Mononuclear cell (primary cell): ENCODE results near the gene ATXN1L. TPM values are rescaled to one million over a fixed set of nuclear protein-coding genes. Genes with fewer than 3 reads are reported as not detected.
"Not testable (repeated sequence)": the region's sequence is repeated elsewhere in the genome, so short reads cannot be mapped to it uniquely, and the experiment has no call there.

Source experiments
- H3K27me3 ChIP-seq: 2 replicates; pipeline ENCODE4 v1.6.0; 2011; ENCODE audit warnings: low read length, control low read depth; ENCODE audit not compliant: insufficient read depth
- H3K4me1 ChIP-seq: 2 replicates; pipeline ENCODE4 v1.5.1; 2011; ENCODE audit warnings: mild to moderate bottlenecking, low read length, control low read depth; ENCODE audit not compliant: insufficient read depth
- H3K4me3 ChIP-seq: 2 replicates; pipeline ENCODE4 v1.5.1; 2011; ENCODE audit warnings: mild to moderate bottlenecking, low read length, moderate library complexity
- H3K9me3 ChIP-seq: 2 replicates; pipeline ENCODE4 v1.5.1; 2011; ENCODE audit warnings: low read depth, mild to moderate bottlenecking, control low read depth, low read length
- total RNA-seq: library from RNA; depleted of rRNA; stranded (reverse); fragments of >200 nt; gene quantifications from one replicate; pipeline ENCODE4 v1.2.3, GENCODE V29; 2012

ATXN1L gene, protein sequence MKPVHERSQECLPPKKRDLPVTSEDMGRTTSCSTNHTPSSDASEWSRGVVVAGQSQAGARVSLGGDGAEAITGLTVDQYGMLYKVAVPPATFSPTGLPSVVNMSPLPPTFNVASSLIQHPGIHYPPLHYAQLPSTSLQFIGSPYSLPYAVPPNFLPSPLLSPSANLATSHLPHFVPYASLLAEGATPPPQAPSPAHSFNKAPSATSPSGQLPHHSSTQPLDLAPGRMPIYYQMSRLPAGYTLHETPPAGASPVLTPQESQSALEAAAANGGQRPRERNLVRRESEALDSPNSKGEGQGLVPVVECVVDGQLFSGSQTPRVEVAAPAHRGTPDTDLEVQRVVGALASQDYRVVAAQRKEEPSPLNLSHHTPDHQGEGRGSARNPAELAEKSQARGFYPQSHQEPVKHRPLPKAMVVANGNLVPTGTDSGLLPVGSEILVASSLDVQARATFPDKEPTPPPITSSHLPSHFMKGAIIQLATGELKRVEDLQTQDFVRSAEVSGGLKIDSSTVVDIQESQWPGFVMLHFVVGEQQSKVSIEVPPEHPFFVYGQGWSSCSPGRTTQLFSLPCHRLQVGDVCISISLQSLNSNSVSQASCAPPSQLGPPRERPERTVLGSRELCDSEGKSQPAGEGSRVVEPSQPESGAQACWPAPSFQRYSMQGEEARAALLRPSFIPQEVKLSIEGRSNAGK
- total RNA-seq = 41.0 TPM

DNA sequence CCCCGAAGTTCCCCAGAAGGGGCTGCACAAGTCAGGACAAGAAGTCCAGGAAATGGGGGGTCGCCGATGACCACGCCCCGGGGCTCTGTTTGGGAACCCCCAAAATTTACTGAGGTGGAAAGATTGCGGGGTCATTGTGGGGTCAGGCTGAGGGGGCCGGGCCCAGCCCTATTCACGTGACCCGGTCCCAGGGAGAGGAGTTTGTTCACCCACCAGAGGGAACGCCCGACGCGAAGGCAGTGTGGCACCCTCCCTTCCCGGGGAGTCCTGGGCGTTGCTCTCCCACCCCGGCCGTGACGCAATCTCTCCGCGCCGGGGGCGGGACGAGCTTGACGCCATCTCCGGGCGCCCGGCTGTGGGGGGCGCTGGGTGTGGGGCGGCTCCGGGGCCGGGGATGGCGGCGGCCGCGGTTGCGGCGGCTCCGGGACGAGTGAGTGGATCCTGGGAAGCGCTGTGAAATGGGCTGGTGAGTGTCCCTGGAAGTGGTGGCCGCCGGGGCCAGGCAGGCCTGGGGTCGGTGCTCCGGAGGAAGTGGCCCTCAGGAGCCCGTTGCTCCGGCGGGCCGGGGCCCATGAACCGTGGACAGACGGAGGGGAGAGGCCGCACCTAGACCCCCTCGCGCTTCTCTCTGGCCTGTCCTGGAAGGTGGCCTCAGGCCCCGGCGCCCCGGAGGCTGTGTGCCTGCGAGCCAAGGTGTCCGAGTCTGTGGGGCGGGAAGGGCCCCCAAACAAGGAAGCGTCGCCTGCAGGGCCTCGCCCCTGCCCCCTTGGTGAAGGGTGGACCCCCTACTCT, at the start of gene ATXN1L:
TSS of gene ATXN1L (plus strand) at position 338 of the 792 bp plus-strand sequence. CDS start 3,765 bp downstream, outside the sequence.
- Histone ChIP-seq H3K27me3 (no peaks in the 10 kb centered on the region), H3K4me3 (peak within 1 kb of the TSS; percentile 94), H3K9me3 (no peaks in the 10 kb centered on the region), H3K4me1 (peaks cover 14% of the 10 kb centered on the region)

- no peaks in the 10 kb centered on the region for H3K27me3 ChIP-seq
- H3K4me1 ChIP-seq = peaks cover 24% of the 10 kb centered on the region
- no peaks in the 10 kb centered on the region for H3K9me3 ChIP-seq
- no peak overlapping the region for H3K4me3 ChIP-seq
These were observed 49.2 kb upstream of the ATXN1L start for GRCh38 chr16:71796501-71797097.

GRCh38 chr16:71803305-71803690, 42.5 kb upstream of the ATXN1L start:
- no peaks in the 10 kb centered on the region for H3K27me3 ChIP-seq

GRCh38 chr16:71807905-71808592, 37.7 kb upstream of the ATXN1L start:
- Histone ChIP-seq H3K9me3 (no peaks in the 10 kb centered on the region), H3K4me1 (peaks cover 41% of the 10 kb centered on the region), H3K4me3 (peak overlapping the region; percentile 98), H3K27me3 (no peaks in the 10 kb centered on the region)

More at GRCh38 chr16:71803305-71803690, 42.5 kb upstream of the ATXN1L start:
- Histone ChIP-seq H3K9me3 (no peaks in the 10 kb centered on the region), H3K4me3 (no peak overlapping the region), H3K4me1 (peaks cover 28% of the 10 kb centered on the region)

GRCh38 chr16:71808593-71809459, 37.0 kb upstream of the ATXN1L start, which contains the start of gene AP1G1:
TSS of gene AP1G1 (minus strand) at chr16:71808834. CDS start at chr16:71789479, 19,355 bp downstream.
- peak within 1 kb of the TSS; percentile 98 for H3K4me3 ChIP-seq
- peaks cover 41% of the 10 kb centered on the region for H3K4me1 ChIP-seq
- no peaks in the 10 kb centered on the region for H3K27me3 ChIP-seq
- no peaks in the 10 kb centered on the region for H3K9me3 ChIP-seq

DNA sequence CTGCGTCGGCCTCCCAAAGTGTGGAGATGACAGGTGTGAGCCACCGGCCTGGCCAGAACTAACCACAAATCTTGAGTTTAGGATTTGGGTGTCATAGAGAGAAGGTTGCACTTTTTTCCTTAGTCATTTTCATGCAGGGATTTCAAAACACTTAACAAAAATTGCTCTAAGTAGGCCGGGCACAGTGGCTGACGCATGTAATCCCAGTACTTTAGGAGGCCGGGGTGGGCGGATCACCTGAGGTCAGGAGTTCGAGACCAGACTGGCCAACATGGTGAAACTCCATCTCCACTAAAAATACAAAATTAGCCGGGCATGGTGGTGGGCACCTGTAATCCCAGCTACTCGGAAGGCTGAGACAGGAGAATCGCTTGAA, 35.6 kb upstream of the ATXN1L start:
- not testable (repeated sequence) for H3K9me3 ChIP-seq, H3K4me3 ChIP-seq, H3K27me3 ChIP-seq
- H3K4me1 ChIP-seq = peaks cover 36% of the 10 kb centered on the region

GRCh38 chr16:71811261-71811803, 34.4 kb upstream of the ATXN1L start:
- H3K4me1 ChIP-seq = peaks cover 27% of the 10 kb centered on the region
- no peaks in the 10 kb centered on the region for H3K9me3 ChIP-seq
- H3K27me3 ChIP-seq = no peaks in the 10 kb centered on the region
- H3K4me3 ChIP-seq = no peak overlapping the region

GRCh38 chr16:71817155-71817500, 28.6 kb upstream of the ATXN1L start:
- not testable (repeated sequence) for H3K4me1 ChIP-seq, H3K4me3 ChIP-seq, H3K27me3 ChIP-seq, H3K9me3 ChIP-seq

DNA sequence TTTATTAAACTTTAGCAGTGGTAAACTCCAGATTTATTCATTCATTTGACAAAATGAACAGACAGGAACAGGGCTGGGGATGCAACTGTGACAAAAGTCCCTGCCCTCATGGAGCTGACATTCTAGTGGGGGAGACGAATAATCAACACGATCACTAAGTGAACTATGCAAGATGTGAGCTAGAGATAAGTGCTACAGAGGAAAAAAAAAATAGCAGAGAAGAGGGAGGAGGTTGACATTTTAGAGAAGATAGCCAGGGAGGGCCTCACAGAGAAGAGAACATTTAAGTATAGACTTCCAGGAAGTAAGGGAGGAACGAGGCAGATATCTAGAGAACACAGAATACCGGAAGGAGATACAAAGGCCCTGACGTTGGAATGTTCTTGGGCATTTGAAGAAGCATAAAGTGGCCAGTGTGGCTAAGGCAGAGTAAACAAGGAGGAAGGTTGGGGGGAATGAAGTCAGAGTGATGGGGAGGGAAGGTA, 19.2 kb upstream of the ATXN1L start:
- no peaks in the 10 kb centered on the region for H3K4me1 ChIP-seq

DNA sequence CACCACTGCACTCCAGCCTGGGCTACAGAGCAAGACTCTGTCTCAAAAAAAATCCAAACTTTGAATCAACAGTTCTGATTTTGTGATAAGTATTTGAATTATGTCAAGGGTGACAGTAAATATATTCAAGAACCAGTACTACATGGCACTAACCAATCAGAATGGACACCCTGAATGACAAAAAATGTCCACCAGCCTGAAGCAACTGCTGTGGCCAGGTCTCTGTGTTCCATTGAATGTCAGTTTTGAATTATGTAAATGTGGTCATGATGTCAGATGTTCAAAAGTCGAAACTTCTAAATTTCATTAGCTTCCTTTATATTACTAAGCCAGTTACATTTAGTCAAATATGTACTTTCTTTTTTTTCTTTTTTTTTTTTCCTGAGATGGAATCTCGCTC, 15.4 kb upstream of the ATXN1L start:
- H3K4me1 ChIP-seq = no peaks in the 10 kb centered on the region
- H3K9me3 ChIP-seq = no peaks in the 10 kb centered on the region
- H3K27me3 ChIP-seq = no peaks in the 10 kb centered on the region
- no peak overlapping the region for H3K4me3 ChIP-seq

More for the DNA sequence above, 19.2 kb upstream of the ATXN1L start:
- H3K27me3 ChIP-seq = no peaks in the 10 kb centered on the region
- no peaks in the 10 kb centered on the region for H3K9me3 ChIP-seq
- no peak overlapping the region for H3K4me3 ChIP-seq

GRCh38 chr16:71831698-71832097, 14.1 kb upstream of the ATXN1L start:
- not testable (repeated sequence) for H3K4me1 ChIP-seq, H3K4me3 ChIP-seq, H3K27me3 ChIP-seq, H3K9me3 ChIP-seq

GRCh38 chr16:71832112-71832511, 13.7 kb upstream of the ATXN1L start:
- H3K4me1 ChIP-seq, H3K4me3 ChIP-seq, H3K27me3 ChIP-seq, H3K9me3 ChIP-seq: not testable (repeated sequence)

GRCh38 chr16:71834291-71834690, 11.5 kb upstream of the ATXN1L start:
- Histone ChIP-seq H3K9me3 (no peaks in the 10 kb centered on the region), H3K27me3 (no peaks in the 10 kb centered on the region), H3K4me3 (no peak overlapping the region), H3K4me1 (no peaks in the 10 kb centered on the region)
